HUES64 (cell line): ENCODE results near the gene PRR16.

ENCODE experiments used
- H3K27ac ChIP-seq: 2 replicates; pipeline ENCODE4 v1.7.0; 2013; ENCODE audit warnings: low read depth, low read length, inconsistent platforms
- H3K27me3 ChIP-seq: 2 replicates; pipeline ENCODE4 v1.6.1; 2013; ENCODE audit warnings: mild to moderate bottlenecking, low read length; ENCODE audit not compliant: insufficient read depth
- H3K36me3 ChIP-seq: 2 replicates; pipeline ENCODE4 v1.6.1; 2013; ENCODE audit warnings: mild to moderate bottlenecking, low read length; ENCODE audit not compliant: insufficient read depth
- H3K4me1 ChIP-seq: 2 replicates; pipeline ENCODE4 v1.6.1; 2013; ENCODE audit warnings: mild to moderate bottlenecking, low read length, moderate library complexity; ENCODE audit not compliant: insufficient read depth
- H3K4me3 ChIP-seq: 2 replicates; pipeline ENCODE4 v1.5.1; 2013; ENCODE audit warnings: mild to moderate bottlenecking, low read length, moderate library complexity
- H3K9ac ChIP-seq: 2 replicates; pipeline ENCODE4 v1.6.1; 2013; ENCODE audit warnings: mild to moderate bottlenecking, low read depth, low read length
- H3K9me3 ChIP-seq: 2 replicates; pipeline ENCODE4 v1.6.1; 2013; ENCODE audit warnings: low read depth, low read length; ENCODE audit not compliant: insufficient read depth
- WGBS: fragments of 150-250, 120-280 bp; methylation state at CpG from one replicate; pipeline ENCODE4 v1.1.7; 2013; ENCODE audit warnings: missing lambda C conversion rate; 5-methylcytosine and 5-hydroxymethylcytosine counted together

PRR16 gene

GRCh38 chr5:120516805-120517204, 52.7 kb downstream of the PRR16 start:
- H3K27ac ChIP-seq: no peak overlapping the region

GRCh38 chr5:120517607-120518252, 53.6 kb downstream of the PRR16 start:
- H3K27ac ChIP-seq: no peak overlapping the region
- no peaks in the 10 kb centered on the region for H3K9me3 ChIP-seq
- H3K36me3 ChIP-seq: no peaks in the 10 kb centered on the region
- H3K4me1 ChIP-seq: peaks cover 7% of the 10 kb centered on the region
- H3K4me3 ChIP-seq: no peak overlapping the region
- 96% methylated on average over 4 of the region's 5 CpGs for WGBS
- H3K9ac ChIP-seq: no peak overlapping the region
- H3K27me3 ChIP-seq: no peaks in the 10 kb centered on the region

More at GRCh38 chr5:120516805-120517204, 52.7 kb downstream of the PRR16 start:
- Histone ChIP-seq H3K36me3 (no peaks in the 10 kb centered on the region), H3K27me3 (no peaks in the 10 kb centered on the region), H3K9me3 (no peaks in the 10 kb centered on the region), H3K4me3 (no peak overlapping the region), H3K4me1 (peaks cover 15% of the 10 kb centered on the region), H3K9ac (no peak overlapping the region)
- 91% methylated on average over 2 of the region's 2 CpGs for WGBS

GRCh38 chr5:120518581-120518980, 54.5 kb downstream of the PRR16 start:
- Histone ChIP-seq H3K36me3 (no peaks in the 10 kb centered on the region), H3K27ac (no peak overlapping the region), H3K9me3 (no peaks in the 10 kb centered on the region), H3K4me3 (no peak overlapping the region), H3K9ac (no peak overlapping the region), H3K27me3 (no peaks in the 10 kb centered on the region), H3K4me1 (no peaks in the 10 kb centered on the region)
- 93% methylated on average over 1 of the region's 1 CpG for WGBS

GRCh38 chr5:120527251-120527650, 63.2 kb downstream of the PRR16 start:
- no peaks in the 10 kb centered on the region for H3K4me1 ChIP-seq
- no peak overlapping the region for H3K9ac ChIP-seq
- WGBS: 99% methylated on average over 2 of the region's 3 CpGs
- H3K36me3 ChIP-seq: no peaks in the 10 kb centered on the region
- no peaks in the 10 kb centered on the region for H3K27me3 ChIP-seq
- no peaks in the 10 kb centered on the region for H3K9me3 ChIP-seq
- no peak overlapping the region for H3K27ac ChIP-seq
- no peak overlapping the region for H3K4me3 ChIP-seq

- no peaks in the 10 kb centered on the region for H3K9me3 ChIP-seq
- 98% methylated on average over 2 of the region's 2 CpGs for WGBS
- no peaks in the 10 kb centered on the region for H3K4me1 ChIP-seq
- no peak overlapping the region for H3K27ac ChIP-seq
- H3K27me3 ChIP-seq: no peaks in the 10 kb centered on the region
- no peak overlapping the region for H3K4me3 ChIP-seq
- no peak overlapping the region for H3K9ac ChIP-seq
- no peaks in the 10 kb centered on the region for H3K36me3 ChIP-seq
These were observed 64.5 kb downstream of the PRR16 start for GRCh38 chr5:120528609-120529008.

- Histone ChIP-seq H3K9me3 (no peaks in the 10 kb centered on the region), H3K27me3 (no peaks in the 10 kb centered on the region), H3K27ac (no peak overlapping the region), H3K36me3 (no peaks in the 10 kb centered on the region), H3K4me1 (no peaks in the 10 kb centered on the region), H3K9ac (no peak overlapping the region), H3K4me3 (no peak overlapping the region)
- WGBS: 85% methylated on average over 1 of the region's 2 CpGs
These were observed 65.3 kb downstream of the PRR16 start for GRCh38 chr5:120529386-120529785.

- no peaks in the 10 kb centered on the region for H3K27me3 ChIP-seq
- H3K27ac ChIP-seq: no peak overlapping the region
- no peaks in the 10 kb centered on the region for H3K36me3 ChIP-seq
- H3K9me3 ChIP-seq: no peaks in the 10 kb centered on the region
- H3K9ac ChIP-seq: no peak overlapping the region
- 60% methylated on average over 3 of the region's 3 CpGs for WGBS
- no peaks in the 10 kb centered on the region for H3K4me1 ChIP-seq
- H3K4me3 ChIP-seq: no peak overlapping the region
These were observed 67.1 kb downstream of the PRR16 start for GRCh38 chr5:120531215-120531614.

- H3K9me3 ChIP-seq: no peaks in the 10 kb centered on the region
- H3K4me1 ChIP-seq: no peaks in the 10 kb centered on the region
- H3K4me3 ChIP-seq: no peak overlapping the region
- H3K27ac ChIP-seq: no peak overlapping the region
- 61% methylated on average over 5 of the region's 5 CpGs for WGBS
- H3K36me3 ChIP-seq: no peaks in the 10 kb centered on the region
- no peaks in the 10 kb centered on the region for H3K27me3 ChIP-seq
- H3K9ac ChIP-seq: no peak overlapping the region
These were observed 68.7 kb downstream of the PRR16 start for GRCh38 chr5:120532835-120533234.

- Histone ChIP-seq H3K9ac (no peak overlapping the region), H3K4me3 (no peak overlapping the region), H3K4me1 (no peaks in the 10 kb centered on the region), H3K36me3 (no peaks in the 10 kb centered on the region), H3K27ac (no peak overlapping the region), H3K9me3 (no peaks in the 10 kb centered on the region), H3K27me3 (no peaks in the 10 kb centered on the region)
- 96% methylated on average over 3 of the region's 3 CpGs for WGBS
These were observed 69.5 kb downstream of the PRR16 start for GRCh38 chr5:120533581-120533980.

GRCh38 chr5:120535900-120536299, 71.8 kb downstream of the PRR16 start:
- H3K9ac ChIP-seq: no peak overlapping the region
- peaks cover 8% of the 10 kb centered on the region; the same call in 1 of the 2 replicates for H3K4me1 ChIP-seq
- no peak overlapping the region for H3K27ac ChIP-seq
- H3K27me3 ChIP-seq: no peaks in the 10 kb centered on the region
- no peaks in the 10 kb centered on the region for H3K9me3 ChIP-seq
- H3K36me3 ChIP-seq: no peaks in the 10 kb centered on the region
- no CpG with 5 or more reads among the region's 1 CpG for WGBS
- no peak overlapping the region for H3K4me3 ChIP-seq

- Histone ChIP-seq H3K27me3 (no peaks in the 10 kb centered on the region), H3K9ac (no peak overlapping the region), H3K36me3 (no peaks in the 10 kb centered on the region), H3K9me3 (no peaks in the 10 kb centered on the region), H3K4me3 (no peak overlapping the region), H3K4me1 (peaks cover 8% of the 10 kb centered on the region; the same call in 1 of the 2 replicates), H3K27ac (no peak overlapping the region)
- no CpG with 5 or more reads among the region's 2 CpGs for WGBS
These were observed 74.0 kb downstream of the PRR16 start for GRCh38 chr5:120538149-120538548.

GRCh38 chr5:120538644-120539043, 74.5 kb downstream of the PRR16 start:
- Histone ChIP-seq H3K9me3 (no peaks in the 10 kb centered on the region), H3K27me3 (no peaks in the 10 kb centered on the region), H3K4me1 (peaks cover 8% of the 10 kb centered on the region; the same call in 1 of the 2 replicates), H3K9ac (no peak overlapping the region), H3K4me3 (no peak overlapping the region), H3K27ac (no peak overlapping the region), H3K36me3 (no peaks in the 10 kb centered on the region)
- WGBS: 88% methylated on average over 2 of the region's 2 CpGs
